Breast epithelium (tissue), 3 donors: Measurements from ENCODE around the gene STRADB.

Source experiments
- CTCF ChIP-seq, 3 donors: fragments of 450-650 bp; IDR thresholded peaks; one replicate each; pipeline ENCODE4 v1.5.1; 2016 to 2017; ENCODE audit warnings: antibody characterized with exemption in 3 of 3, mild to moderate bottlenecking in 3 of 3, moderate library complexity in 3 of 3
- POLR2AphosphoS5 ChIP-seq, 3 donors: sonication (generic); formaldehyde crosslinking; IDR thresholded peaks; one replicate each; pipeline ENCODE4 v1.6.1; 2017; ENCODE audit warnings: antibody characterized with exemption in 3 of 3

- TF ChIP-seq POLR2AphosphoS5 (IDR thresholded peaks at IDR 0.05) (no peak), CTCF (IDR thresholded peaks at IDR 0.05) (no peak)
Measured at GRCh38 chr2:201502713-201503112, 51.2 kb downstream of the STRADB start.
